GM10266 (cell line): ENCODE results near the gene VEGFC.

ENCODE experiments used
- DNase-seq: peaks from one replicate; pipeline ENCODE4 v3.0.0; 2012; ENCODE audit errors: extremely low spot score
- TF ChIP-seq, protein P1 (sequence below): IDR thresholded peaks from 2 replicates; pipeline ENCODE4 v1.5.1; 2012; ENCODE audit warnings: mild to moderate bottlenecking, low read depth; ENCODE audit not compliant: control insufficient read depth, insufficient read depth; ENCODE audit errors: missing control alignments

The VEGFC gene

DNA sequence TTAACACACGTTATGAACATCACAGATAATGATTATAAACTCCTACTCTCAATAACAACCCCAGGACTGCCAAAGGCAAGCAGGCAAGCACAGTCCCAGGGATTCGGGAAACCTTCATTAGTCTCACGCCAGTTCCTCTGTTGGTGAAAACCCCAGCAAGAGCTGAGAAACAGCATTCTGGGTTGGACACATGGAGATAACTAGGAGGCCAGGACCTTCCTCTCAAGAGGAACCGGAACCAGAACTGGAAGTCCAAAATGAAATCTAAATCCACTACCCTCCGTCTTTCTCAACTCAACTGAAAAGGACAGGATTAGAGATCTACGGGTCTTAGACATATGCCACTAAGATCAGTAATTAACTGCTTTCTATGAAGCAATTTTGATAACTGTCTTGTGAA, 3.8 kb downstream of the VEGFC start:
- TF ChIP-seq, protein P1, sequence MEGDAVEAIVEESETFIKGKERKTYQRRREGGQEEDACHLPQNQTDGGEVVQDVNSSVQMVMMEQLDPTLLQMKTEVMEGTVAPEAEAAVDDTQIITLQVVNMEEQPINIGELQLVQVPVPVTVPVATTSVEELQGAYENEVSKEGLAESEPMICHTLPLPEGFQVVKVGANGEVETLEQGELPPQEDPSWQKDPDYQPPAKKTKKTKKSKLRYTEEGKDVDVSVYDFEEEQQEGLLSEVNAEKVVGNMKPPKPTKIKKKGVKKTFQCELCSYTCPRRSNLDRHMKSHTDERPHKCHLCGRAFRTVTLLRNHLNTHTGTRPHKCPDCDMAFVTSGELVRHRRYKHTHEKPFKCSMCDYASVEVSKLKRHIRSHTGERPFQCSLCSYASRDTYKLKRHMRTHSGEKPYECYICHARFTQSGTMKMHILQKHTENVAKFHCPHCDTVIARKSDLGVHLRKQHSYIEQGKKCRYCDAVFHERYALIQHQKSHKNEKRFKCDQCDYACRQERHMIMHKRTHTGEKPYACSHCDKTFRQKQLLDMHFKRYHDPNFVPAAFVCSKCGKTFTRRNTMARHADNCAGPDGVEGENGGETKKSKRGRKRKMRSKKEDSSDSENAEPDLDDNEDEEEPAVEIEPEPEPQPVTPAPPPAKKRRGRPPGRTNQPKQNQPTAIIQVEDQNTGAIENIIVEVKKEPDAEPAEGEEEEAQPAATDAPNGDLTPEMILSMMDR = no peak
- no peak for DNase-seq

DNA sequence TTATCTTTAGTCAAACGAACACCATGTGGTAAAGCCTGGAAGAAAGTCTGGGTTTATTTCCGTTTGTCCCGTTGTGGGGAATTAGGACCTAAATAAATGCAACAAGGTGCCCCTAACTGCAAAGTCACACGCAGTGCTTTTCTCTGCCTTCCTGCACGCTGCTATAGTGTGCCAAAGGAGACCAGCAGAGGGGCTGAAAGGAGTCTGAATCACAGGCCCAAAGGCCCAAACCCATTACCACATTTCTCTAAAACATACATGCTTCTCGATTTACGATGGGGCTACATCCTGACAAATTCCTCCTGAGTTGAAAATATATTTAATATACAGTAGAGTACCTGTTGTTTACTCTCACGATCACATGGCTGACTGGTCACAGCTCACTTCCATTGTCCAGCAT, 4.5 kb downstream of the VEGFC start:
- no peak for DNase-seq
- TF ChIP-seq, protein P1 = no peak

DNA sequence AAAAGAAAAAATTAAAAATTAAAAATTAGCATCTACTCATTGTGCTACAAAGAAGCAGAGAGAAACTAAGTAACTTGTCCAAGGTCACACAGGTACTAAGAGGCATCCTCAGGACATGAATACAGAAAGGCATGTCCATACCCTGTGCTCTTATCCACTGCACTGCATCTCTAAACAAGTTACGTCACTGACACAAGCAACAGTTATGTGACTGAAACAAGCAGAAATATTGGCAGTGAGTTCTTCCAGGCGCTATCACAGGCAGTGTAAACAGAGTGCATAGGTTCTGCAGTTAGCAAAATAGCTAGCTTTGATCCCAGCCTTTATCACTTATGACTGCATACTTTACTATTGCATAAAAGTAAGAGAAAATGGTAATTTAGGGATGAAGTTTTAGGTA, 7.9 kb downstream of the VEGFC start:
- DNase-seq = no peak
- TF ChIP-seq, protein P1 = no peak

DNA sequence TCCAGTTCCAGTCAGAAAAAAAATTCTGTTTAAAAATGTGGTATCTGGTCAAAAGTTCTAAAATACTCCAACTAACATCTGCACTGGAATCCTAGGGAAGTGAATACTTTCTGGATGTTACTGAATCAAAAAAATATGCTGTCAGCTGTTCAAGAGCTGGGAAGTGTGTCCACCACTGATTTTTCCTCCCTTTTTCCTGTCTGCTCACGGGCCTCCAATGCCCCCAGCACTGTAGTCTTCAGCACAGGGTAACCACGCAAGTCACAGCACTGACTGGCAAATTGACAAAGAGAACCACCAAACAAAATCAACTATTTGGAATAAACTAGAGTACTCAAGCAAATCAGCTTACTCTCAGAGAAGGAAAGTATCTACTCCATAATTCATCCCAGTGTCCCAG, 9.9 kb downstream of the VEGFC start:
- no peak for DNase-seq
- TF ChIP-seq, protein P1 = no peak

DNA sequence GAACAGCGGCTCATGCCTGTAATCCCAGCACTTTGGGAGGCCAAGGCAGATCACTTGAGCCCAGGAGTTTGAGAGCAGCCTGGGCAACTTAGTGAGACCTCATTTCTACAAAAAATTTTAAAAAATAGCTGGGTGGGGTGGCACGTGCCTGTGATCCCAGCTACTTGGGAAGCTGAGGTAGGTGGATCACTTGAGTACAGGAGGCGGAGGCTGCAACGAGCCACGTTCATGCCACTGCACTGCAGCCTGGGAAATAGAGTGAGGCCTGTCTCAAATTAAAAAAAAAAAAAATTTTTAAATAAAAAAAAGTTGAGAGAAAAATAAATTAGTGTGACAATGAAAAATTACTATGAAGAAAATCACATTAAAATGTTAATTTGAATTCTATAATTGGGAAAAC, 10.5 kb downstream of the VEGFC start:
- no peak for DNase-seq
- TF ChIP-seq, protein P1 = no peak

DNA sequence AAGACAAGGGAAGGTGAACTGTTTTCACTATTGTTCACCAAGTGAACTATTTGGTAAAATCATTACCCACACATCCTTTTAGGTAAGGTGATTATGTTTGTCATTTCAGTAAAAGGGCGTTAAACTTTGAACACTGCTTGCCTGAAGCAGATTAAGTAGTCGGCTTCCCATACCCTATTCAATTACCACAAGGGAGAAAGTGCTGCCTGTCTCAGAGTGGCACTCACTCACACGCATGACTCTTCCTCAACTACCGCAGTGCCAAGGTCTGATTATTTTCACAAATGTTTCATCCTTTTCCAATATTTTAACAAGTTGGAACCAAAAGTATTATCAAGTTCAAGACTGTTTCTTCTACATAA, 11.0 kb downstream of the VEGFC start:
- TF ChIP-seq, protein P1 = no peak
- no peak for DNase-seq

DNA sequence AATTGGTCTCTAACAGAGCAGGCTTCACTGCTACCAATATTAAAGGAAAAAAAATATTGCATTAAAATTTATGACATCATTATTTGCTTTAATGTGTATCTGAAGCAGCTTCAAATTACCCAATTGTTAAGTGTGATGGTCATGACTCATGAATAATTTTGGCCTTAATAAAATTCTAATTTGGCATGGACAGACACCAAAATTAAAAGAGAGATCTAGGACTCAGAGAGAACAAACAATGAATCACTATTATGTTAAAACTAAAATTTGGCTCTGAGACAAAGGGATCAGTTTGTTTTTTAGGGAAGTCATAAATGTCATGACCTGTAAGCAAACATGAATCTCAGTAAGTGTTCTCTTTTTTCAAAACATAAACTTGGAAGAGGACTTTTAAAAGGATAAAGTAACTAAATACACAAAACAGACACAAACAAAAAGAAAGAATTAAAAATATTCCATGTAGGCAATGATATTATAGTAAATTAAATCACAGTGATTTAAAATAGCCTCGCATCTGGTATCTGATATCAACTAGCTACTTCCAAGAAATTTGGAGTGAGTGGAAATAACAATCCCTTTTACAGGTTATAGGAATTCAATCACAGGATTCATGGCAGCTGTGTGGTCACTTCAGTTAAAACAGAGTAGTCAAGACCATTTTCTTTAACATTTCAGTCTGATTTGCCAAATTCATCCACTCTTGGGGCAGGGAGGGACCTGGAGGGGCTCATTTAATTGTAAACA, 11.6 kb downstream of the VEGFC start:
- no peak for DNase-seq
- TF ChIP-seq, protein P1 = no peak
